Spleen (tissue), 7 donors: ENCODE data around the gene ALG14.

ENCODE experiments used
- POLR2A ChIP-seq, 3 donors: fragments of 450-650 bp; IDR thresholded peaks; one replicate each; pipeline ENCODE4 v1.5.1; 2017; ENCODE audit warnings: antibody characterized with exemption in 3 of 3, mild to moderate bottlenecking in 1 of 3
- POLR2AphosphoS5 ChIP-seq, 3 donors: sonication (generic); formaldehyde crosslinking; IDR thresholded peaks; one replicate each; pipeline ENCODE4 v1.5.1; 2017; ENCODE audit warnings: antibody characterized with exemption in 3 of 3
- TF ChIP-seq, protein P1 (sequence below), 11 experiments: fragments of 200-600 bp in 7 of 11; fragments of 450-650 bp in 4 of 11; sonication (generic) in 4 of 11; IDR thresholded peaks in 8 of 11; conservative IDR thresholded peaks in 3 of 11; 1 replicate in 7 of 11; 2 replicates in 4 of 11; pipeline versions ENCODE4 v1.4.0 to v1.8.0; 2016 to 2021; ENCODE audit warnings: antibody characterized with exemption in 11 of 11, inconsistent platforms in 4 of 11, mild to moderate bottlenecking in 1 of 11
- donor health status: DM: no; HTN: no; CAD: no; lungs with moderate emphysema.
- donor health status: DM: no; HTN: no; CAD: no.
- donor health status: DM: no; HTN: no; CAD: no.

DNA sequence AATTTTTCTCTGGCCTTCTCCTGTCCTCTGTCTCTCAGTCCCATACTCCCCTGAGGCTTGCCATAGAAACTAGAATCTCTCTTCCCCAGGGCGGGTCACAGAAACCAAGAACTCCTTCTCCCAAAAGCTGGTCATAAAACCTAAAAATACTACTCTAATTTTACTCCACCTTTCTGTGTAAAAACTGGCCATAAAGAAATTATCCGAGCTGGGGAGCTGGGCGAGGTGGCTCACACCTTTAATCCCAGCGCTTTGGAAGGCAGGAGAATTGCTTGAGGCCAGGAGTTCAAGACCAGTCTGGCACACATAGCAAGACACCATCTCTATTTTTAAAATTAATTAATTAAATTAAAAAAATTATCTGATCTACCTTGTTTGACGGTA, 3.0 kb downstream of the ALG14 start:
- TF ChIP-seq, protein P1, sequence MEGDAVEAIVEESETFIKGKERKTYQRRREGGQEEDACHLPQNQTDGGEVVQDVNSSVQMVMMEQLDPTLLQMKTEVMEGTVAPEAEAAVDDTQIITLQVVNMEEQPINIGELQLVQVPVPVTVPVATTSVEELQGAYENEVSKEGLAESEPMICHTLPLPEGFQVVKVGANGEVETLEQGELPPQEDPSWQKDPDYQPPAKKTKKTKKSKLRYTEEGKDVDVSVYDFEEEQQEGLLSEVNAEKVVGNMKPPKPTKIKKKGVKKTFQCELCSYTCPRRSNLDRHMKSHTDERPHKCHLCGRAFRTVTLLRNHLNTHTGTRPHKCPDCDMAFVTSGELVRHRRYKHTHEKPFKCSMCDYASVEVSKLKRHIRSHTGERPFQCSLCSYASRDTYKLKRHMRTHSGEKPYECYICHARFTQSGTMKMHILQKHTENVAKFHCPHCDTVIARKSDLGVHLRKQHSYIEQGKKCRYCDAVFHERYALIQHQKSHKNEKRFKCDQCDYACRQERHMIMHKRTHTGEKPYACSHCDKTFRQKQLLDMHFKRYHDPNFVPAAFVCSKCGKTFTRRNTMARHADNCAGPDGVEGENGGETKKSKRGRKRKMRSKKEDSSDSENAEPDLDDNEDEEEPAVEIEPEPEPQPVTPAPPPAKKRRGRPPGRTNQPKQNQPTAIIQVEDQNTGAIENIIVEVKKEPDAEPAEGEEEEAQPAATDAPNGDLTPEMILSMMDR (IDR thresholded peaks at IDR 0.05 in 8 of 11, conservative IDR thresholded peaks at IDR 0.05 in 3 of 11) = no peak
- no peak for TF ChIP-seq POLR2A (IDR thresholded peaks at IDR 0.05)
- TF ChIP-seq POLR2AphosphoS5 (IDR thresholded peaks at IDR 0.05) = no peak
